GM21367 (cell line): ENCODE results near the gene USP10.

ENCODE experiments used
- ATAC-seq: cut with Tn5 transposase; IDR thresholded peaks from one replicate; pipeline ENCODE4 v1.9.1; 2021; ENCODE audit not compliant: unreplicated experiment

The USP10 gene

DNA sequence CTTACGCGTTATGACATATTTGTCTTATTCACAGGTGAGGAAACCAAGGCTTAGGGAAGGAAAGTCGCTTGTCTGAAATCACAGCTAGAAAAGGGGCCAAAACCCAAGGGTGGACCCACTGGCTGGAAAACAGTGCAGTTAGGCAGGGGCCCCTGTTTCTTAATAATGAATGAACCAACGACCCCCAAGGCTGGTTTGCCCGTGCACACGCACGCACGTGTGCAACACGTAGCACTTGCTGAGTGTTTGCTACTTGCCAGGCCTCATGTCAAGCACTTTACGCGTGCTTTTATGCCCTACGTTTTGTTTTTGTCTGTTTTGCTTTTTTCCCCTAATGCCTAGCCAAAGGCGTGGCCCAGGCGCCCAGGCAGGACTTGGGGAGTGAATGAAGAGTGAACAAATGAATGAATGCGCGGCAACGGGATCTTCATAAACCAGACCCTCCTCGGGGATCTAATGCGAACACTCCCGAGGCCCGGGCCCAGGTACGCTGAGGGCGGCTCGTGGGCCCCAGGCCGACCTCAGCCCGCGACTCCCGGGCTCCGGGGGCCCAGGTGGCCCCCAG lies 571 bp upstream of the USP10 start:
- no peak for ATAC-seq

DNA sequence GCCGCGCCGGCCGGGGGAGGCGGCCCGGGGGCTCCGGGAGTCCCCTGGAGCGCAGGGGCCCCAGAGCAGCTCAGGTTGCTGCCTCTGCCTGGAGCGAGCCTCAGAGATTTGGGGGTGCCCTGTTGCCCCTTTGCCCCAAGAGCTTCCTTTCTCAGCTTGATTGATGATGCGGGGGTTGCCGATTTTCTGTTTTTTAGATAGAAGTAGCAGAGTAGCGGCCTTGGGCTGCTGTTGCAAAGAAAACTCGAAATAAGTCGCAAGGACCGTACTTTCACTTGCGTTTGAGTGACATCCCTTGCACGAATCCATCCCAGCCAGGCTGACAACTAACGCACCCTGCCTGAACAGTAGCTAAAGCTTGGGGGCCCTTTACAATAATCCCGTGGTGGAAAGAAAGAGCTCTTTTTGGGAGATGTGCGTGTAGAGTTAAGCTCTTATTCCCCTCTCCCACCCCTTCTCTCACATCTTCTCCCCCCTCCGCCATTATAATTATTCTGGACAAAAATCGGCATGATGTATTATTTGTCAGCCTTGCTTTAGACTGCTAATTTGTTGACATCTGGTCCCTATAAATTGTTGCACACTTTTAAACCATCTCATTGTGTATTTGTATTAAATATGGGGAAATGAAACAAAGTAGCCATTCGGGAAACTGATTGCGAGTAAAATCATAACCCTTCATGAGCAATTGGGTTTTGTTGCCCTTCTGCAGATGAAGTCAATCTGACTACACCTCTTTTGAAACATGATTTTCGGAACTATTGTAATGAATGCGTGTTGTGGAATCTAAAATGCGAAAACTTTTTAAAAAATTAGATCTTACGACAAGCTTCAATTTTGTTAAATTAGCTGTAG lies 873 bp downstream of the USP10 start:
- peak; percentile 34 for ATAC-seq

DNA sequence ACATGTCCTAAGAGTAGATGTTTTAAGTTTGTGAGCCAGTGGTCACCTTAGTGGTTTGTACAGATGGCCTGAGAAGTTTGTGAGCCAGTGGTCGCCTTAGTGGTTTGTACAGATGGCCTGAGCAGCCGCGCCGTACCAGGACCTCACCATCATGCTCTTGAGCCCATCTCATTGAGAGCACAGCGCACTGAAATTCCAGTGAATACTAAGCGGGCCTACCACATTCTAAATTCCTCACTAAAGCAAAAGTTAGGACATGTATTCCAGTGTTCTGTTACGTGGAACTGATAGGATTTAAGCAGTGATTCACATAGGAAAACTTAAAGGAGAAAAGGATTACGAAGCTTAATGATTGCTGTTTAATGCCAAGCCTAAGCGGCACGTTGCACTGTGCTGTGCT lies 3.9 kb downstream of the USP10 start:
- ATAC-seq, result no peak

DNA sequence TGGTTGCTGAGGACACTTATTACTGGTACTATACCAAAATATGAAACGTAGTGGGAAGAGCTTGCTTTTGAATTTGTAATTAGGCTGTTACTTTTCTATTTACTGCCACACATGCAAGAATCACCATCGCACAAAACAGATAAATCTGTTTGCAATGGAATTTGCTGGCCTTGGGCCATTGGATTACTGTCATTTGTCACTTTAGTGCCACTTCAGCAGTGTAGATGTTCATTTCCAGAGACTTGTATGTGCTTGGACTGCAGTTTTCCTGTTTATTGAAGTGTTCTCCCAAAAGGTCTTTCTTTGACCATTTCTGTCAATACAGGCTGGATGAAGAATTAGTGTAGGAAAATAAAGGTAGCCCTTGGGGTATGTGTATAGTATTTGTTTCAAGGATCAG lies 4.5 kb downstream of the USP10 start:
- ATAC-seq, result no peak

DNA sequence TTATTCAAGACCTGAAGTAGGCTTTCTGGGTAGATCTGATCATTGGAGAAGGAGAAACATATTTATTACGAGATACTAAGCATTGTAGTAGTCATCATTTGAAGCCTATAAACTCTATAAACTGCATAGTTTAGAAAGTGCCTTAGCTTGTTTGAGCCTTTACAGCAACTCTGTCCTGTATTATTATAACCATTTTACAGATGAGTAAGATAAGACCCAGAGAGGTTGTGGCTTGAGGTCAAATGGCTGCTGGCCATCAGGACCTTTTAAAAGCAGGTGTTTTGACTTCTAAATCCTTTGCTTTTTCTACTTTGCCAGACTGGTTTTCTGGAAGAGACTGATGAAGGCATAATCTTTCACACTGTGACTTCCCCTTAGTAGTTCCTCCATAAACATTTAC lies 7.1 kb downstream of the USP10 start:
- no peak for ATAC-seq

DNA sequence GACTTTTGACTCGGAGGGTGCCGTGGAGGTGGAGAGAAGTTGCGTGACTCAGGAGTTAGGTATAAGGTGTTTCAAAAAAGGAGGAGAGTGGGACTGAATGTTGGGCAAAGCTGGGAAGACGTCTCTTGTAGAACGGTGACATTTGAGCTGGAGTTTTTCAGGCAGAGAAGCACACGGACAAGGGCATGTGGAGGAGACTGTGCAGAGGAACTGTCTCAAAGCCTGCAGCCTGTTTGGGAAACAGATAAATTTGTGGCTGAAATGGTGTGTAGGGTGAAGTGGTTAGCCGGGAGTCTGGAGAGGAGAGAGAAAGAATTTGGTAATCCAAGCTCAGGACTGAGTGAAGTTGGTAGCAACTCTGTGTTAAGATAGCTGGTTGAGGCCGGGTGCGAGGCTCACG lies 9.8 kb downstream of the USP10 start:
- ATAC-seq, result no peak

DNA sequence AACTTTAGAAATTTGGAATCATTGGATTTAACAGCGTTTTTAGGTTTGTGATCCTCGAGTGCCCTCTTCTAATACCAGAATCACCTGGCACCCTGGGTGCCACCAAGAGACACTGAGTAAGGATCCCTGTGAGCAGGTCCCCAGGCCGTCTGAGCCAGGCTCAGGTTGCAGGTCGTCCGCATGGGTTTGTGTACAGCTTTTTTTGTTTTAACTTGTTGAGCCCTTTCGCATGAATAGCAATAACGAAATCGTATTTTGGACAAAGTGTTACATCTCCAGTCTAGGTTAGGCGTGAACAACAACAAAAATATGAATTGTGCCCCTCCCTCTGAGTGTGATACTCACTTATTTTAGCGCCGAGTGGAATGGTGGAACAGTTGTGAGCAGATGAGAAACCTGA lies 10.9 kb downstream of the USP10 start:
- ATAC-seq, result no peak

DNA sequence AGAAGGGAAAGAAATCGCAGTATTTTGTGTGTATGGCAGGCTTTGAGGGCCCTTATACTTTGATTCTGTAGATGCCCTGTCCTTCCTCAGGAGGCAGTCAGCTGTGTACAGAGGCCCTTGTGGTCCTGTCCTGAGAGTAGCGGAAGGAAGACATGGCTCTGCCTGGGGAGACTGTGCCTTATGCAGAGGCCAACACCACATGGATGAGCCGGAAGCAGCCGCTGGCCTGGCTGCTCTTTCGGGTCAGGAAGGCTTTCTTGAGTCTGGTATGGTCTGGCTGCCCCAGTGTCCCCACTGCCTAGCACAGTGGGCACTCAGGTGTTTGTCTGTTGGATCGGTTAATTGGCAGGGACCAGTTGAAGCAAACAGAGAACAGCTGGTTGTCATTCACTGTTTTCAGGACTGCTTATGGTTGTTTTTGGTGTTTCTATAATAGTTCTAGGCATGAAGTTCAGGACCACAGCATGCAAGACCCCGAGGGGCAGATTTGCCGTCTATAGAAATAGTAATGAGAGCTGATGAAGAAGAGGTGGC lies 12.4 kb downstream of the USP10 start:
- no peak for ATAC-seq

DNA sequence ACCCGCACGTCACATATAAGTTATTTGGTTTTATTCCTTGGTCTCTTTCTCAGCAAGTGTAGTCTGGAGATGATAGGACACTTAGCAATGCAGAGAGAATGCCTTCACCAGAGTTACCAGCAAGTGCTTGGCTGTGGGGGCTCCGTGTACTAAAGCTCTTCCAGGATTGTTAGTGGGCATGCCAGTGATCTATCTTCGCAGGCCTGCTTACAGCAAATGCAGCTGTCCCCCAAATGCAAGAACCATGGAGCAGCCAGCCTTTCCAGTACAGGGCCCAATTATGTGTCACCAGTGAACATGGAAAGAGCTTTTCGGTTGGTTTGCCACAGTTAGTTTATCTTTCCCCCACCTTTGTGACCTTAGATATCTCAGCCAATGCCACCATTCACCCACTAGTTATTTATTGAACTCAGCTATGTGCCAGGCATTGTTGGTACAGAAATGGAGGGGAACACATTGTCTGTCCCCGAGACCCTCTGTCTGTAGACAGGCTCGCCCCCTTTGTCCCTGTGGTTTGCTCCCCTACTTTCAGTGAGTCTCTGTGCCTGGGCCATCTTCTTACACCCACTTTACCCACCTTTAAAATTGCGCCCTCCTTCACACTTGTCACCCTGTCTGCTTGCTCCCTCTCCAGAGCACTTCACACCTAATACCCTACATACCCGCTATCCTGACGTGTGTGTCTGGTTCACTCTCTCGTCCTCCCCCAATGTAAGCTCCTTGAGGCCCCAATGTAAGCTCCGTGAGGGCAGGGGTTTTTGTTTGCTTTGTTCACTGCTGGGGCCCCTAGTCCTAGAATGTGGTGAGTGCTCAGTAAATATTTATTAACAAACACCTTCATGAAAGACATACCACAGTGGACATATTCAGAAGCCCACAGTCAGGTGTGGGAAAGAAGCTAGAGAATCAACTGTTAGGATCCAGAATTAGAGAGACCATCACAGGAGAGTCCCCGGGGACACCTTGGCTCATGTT lies 13.3 kb downstream of the USP10 start:
- no peak for ATAC-seq

DNA sequence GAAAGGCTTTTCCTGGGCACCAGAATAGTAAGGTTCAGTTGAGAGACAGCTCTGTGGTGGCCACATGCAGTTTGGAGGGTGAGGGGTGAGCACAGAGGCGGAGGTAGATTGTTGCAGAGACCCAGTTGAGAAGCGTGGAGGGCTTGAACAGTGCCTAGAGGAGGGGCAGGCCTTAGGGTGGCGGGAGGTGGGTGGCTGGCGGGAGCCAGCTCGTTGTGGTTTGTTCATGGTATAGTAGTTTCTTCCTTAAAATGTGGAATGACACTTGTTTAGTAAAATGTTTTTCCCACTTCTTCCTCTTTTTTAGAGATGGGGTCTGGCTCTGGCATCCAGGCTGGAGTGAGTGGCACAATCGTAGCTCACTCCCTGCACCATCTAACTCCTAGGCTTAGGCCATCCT lies 14.2 kb downstream of the USP10 start:
- ATAC-seq, result no peak

DNA sequence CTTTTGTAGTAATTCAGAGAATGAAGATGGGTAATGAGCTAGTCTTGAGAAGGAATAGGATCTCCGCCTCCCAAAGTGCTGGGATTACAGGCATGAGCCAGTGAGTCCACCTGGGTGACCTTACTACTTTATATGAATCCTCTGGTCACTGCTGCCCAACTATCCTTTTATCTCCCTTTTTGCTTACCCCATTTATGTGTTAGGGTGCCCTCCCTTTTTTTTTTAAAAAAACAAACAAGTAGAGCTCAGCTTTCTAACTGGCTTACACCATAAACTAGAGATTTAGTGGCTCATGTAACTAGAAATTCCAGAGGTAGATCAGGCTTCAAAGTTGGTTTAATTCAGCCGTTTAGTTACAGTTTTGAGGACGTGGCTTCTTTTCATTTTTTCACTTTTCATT lies 15.6 kb downstream of the USP10 start:
- ATAC-seq, result no peak

DNA sequence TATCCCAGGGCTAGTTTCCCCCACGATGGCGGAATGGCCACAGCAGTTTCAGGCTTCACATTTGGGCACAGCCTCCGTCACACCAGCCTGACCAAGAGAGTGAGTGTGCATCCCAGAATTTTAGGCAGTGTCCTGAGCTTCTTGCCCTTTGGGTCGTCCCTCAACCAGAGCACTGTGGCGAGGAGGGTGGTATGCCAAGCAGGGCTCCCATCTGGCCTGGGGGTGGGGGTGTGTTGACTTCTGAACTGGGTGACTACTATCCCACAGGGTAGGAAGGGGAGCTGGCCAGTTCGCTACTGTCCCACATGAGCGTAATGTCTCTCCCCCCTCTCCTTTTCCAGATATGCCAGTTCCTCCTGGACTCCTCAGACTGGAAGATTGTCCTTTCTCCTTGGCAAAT lies 16.1 kb downstream of the USP10 start:
- ATAC-seq, result no peak

DNA sequence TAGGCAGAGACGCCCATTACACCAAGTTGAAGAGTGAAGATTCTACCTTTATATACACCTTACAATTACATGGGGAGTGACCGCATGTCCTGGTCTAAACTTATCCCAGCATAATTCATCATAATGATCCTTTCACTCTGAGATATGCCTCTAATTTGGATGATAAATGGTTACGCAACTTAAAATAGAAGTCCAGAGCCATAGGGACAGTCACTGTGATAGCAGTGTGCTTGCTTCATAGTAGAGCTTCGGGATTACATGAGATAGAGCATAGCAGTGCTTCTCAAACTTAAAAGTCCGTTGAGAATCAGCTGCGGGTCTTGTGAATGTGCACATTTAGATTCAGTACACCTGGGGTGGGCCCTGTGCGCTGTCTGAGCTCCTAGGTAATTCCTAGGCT lies 16.9 kb downstream of the USP10 start:
- no peak for ATAC-seq

DNA sequence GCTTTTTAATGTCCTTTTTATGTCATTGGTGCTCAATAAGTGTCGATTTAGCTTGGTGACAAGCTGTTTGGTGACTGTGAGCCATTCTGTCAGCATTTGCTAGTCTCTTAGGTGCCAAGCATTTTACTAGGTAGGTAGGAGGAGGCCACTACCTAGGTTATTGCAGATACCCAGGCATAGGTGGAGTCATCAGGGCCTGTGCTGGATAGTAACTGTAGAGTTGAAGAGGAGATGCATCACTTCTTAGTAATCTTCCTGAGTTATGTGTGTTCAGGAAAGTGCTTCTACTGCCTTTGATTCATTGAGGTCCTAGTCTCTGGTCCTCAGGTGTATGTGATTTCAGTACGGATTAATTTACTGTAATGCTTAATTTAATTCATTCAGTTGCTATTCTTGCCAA lies 17.7 kb downstream of the USP10 start:
- no peak for ATAC-seq

DNA sequence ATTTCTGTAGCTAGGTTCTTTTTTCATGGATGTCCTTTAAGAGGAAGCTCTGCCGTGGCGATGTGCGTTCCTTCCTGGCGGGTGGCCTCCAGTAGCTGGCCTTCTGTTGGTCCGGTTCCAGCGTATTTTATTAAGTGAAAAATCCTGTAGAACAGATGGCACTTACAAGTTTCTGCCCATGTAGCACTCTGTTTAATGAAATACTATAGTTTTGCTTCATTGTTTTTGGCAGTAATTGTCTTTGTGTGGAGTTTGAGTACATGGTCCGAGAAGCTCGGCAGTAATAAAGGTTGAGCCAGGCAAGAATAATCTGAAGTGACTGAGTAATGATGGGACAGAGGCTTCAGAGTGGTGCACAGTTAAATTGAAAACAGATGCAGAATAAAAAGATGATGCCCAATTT lies 20.4 kb downstream of the USP10 start:
- no peak for ATAC-seq

DNA sequence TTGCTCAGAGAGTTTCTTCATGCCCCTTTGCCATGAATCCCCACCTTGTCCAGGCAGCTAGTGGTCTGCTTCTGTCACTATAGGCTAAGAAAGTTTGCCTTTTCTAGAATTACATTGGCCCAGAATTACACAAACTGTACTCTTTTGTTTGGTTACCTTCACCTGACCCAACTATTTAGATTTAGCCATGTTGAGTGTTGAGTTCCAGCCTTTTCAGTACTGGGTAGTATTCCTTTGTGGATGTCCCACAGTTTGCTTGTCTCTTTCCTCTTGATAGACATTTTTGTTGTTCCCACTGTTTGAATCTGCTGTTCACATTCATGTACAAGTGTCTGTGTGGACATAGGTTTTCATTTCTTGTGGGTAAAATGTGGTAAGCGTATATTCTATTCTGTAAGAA lies 22.3 kb downstream of the USP10 start:
- ATAC-seq, result no peak

DNA sequence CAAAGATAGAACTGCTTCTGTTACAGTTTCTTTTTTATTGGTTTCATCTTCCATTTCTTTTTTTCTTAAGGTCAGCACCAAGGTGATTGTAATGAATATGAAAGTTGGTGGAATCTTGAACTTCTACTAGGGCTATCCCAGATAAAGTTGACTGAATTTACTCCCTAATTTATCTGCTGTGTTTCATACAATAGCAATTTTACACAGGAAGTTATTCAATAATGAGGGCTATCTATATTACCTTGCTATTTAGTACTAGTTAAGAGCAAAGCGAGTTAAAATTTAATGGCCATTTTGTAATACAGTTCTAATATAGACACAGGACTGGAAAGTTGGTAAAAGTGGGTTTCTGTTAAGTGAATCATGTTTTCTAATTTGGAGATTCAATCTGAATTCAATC lies 24.1 kb downstream of the USP10 start:
- ATAC-seq, result no peak

DNA sequence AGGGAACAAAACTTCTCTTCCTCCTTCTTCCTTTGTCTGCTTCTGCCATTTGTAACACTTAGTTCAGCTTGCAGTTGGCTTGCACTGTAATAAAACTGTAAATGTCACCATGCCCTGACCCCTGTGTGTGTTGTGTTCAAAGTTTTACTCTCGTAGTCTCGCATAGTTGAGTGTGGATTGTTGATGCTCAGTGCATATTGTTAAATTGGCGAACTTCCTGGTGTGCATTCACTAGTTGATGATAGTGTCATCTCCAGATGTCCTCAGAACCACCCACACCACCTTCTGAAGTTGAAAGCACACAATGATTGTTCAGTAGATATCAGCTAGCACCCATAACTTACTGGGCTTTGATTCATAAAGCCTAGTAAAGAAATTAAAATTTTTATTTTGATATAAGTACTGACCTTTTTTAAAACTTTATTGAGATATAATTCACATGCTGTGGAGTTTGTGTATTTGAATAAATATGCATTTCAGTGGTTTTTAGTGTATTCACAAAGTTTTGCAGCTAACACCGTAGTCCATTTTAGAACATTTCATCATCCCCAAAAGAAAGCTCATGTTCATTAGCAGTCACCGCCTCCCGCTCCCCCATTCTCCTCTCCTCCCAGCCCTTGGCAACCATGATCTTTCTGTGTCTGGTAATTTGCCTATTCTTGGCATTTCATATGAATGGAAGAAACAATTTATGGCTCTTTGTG lies 25.0 kb downstream of the USP10 start:
- no peak for ATAC-seq

DNA sequence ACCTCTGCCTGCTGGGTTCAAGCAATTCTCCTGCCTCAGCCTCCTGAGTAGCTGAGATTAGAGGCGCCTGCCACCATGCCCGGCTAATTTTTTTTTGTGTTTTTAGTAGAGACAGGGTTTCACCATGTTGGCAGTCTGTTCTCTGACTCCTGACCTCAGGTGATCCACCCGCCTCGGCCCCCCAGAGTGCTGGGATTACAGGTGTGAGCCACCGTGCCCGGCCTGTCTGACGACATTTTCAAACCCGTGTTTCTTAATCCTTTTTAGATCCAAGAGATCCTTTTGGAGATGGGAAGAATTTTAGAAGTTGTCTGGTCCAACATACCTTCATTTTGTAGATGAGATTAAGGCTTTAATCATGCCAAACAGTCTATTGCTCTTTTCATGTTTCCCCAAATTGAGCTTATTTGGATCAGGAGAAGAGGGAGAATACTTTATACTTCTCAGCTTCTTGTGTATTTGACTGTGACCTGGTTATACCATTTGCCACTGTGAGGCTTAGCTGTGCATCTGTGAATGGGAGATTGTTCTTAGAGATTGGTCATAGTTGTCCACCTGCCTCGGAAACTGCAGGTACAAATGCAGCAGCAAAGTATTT lies 25.8 kb downstream of the USP10 start:
- no peak for ATAC-seq

DNA sequence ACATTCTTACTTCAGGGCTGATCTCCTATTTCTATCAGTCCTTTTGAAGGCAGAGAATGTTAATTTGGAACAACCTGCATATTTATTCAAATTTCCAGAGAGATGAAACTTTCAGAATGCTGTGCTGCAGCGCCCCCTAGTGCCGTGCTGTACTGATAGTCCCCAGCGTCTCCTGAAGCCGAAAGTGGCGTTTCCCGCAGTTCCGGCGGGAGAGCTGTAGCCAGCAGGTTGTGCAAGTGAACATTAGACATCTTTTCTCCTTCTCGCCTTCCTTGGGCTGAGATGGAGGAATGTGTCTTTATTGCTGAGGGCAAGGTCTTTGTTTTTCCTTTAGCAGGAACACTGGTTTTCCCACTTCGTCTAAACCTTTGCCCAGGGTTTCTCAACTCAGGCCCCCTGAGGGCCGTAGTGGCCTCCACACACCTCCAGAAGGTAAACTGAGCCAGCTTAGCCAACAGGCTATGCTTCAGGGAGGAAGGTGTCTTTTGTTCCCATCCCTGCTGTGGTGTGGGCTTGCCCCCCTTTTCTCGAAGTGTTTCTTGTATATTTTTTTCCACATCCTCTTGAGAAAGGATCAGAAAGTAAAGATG lies 26.4 kb downstream of the USP10 start:
- ATAC-seq, result peak; percentile 34
